ENCODE data around the gene KRT83. TPM values are rescaled to one million over a fixed set of nuclear protein-coding genes. Genes with fewer than 3 reads are reported as not detected.

Gene KRT83
- total and polyA plus RNA-seq, 12 donors = not detected

DNA sequence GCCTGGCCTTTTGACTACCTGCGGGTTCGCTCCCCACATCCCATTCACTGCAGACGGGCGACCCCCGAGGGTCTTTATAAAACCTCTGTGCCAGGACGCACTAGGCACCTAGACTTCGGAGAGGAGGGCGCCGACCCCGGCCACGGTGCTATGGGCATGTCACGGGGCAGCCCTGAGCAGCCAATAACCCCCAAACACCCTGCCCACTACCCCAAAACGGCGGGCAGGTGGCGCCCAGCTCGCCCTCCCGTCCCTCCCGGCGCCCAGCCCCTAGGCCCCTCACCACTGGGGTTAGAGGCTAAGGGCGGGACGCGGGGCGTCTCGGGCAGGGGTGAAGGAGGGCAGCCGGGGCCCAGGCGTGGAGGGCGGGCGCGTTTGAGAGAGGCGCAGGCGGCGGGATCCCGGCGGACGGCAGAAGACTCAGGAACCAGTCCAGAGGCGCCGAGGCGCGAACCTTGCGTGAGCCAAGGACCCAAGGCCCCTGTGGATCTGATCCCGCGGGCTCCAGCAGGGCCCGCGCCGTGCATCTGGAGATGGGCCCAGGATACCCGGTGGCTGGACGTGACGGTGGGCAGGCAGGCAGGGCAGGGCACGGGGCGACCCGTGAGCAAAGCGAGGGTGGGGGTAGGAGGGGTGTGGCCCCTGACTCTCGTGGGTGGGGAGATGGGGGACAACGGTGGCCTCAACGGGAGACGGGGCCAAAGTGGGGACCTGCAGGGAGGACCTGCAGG lies 35.0 kb upstream of the KRT83 start:
- intact Hi-C loops (cut with DNase I) = no loop called here
- Histone ChIP-seq H3K4me3 (no peak overlapping the region), H3K36me3 (replicated peaks in 1 of 2) (no peaks in the 10 kb centered on the region), H3K9me3 (replicated peaks in 1 of 3) (no peaks in the 10 kb centered on the region), H3K27ac (no peak overlapping the region), H3K27me3 (peaks cover 7% of the 10 kb centered on the region), H3K4me1 (replicated peaks in 1 of 2) (no peaks in the 10 kb centered on the region)
- DNase-seq = no peak
- WGBS, 4 donors = 84 to 92% (median 86%) methylated on average over 43 to 56 of the region's 56 CpGs
- TF ChIP-seq, protein P1, sequence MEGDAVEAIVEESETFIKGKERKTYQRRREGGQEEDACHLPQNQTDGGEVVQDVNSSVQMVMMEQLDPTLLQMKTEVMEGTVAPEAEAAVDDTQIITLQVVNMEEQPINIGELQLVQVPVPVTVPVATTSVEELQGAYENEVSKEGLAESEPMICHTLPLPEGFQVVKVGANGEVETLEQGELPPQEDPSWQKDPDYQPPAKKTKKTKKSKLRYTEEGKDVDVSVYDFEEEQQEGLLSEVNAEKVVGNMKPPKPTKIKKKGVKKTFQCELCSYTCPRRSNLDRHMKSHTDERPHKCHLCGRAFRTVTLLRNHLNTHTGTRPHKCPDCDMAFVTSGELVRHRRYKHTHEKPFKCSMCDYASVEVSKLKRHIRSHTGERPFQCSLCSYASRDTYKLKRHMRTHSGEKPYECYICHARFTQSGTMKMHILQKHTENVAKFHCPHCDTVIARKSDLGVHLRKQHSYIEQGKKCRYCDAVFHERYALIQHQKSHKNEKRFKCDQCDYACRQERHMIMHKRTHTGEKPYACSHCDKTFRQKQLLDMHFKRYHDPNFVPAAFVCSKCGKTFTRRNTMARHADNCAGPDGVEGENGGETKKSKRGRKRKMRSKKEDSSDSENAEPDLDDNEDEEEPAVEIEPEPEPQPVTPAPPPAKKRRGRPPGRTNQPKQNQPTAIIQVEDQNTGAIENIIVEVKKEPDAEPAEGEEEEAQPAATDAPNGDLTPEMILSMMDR (IDR thresholded peaks at IDR 0.05) = no peak
- TF ChIP-seq POLR2A (IDR thresholded peaks at IDR 0.05) = no peak

DNA sequence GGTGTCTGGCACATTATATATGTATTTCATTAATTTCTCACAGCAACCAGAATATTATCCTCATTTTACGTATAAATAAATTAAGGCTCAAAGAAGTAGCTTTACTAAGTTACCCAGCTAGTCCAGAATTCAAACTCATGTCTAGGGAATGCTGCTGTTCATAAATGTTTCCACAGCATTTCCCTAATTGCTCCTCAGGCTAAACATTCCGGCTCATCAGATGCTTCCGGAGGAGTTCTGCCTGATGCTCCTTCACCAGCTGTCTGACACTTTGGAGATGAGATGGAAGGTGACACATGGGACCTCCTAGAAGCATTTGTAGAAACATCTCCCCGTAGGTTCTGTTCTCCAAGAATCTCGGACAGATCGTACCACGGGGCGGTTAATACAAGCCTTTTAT lies 34.0 kb upstream of the KRT83 start:
- Histone ChIP-seq H3K4me1 (replicated peaks in 1 of 2) (no peaks in the 10 kb centered on the region), H3K36me3 (replicated peaks in 1 of 2) (no peaks in the 10 kb centered on the region), H3K27ac (no peak overlapping the region), H3K27me3 (peaks cover 7% of the 10 kb centered on the region), H3K4me3 (no peak overlapping the region), H3K9me3 (replicated peaks in 1 of 3) (no peaks in the 10 kb centered on the region)
- TF ChIP-seq, protein P1 (IDR thresholded peaks at IDR 0.05) = no peak
- no peak for TF ChIP-seq POLR2A (IDR thresholded peaks at IDR 0.05)
- intact Hi-C loops (cut with DNase I) = no loop called here
- 92 to 94% (median 93%) methylated on average over 8 of the region's 8 CpGs for WGBS, 4 donors
- no peak for DNase-seq

DNA sequence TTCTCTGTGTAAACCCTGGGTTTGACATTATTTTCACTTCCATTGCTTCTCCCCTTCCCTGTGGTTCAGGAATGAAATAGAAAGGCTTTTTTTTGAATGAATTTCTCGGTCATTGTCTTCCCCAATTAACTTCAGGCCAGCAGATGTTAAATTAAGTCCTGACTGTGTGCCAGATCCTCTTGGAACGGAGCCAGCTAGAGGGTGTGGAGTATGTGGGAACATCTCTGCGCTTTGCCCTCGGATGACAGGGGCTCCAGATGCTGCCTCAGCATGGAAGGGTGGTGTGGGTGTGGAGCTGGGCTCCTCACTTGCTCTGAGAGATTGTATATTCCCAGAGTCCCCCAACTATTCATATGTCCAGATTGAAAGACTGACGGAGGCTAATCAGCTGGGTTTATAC lies 33.0 kb upstream of the KRT83 start:
- DNase-seq = no peak
- TF ChIP-seq, protein P1 (IDR thresholded peaks at IDR 0.05) = no peak

DNA sequence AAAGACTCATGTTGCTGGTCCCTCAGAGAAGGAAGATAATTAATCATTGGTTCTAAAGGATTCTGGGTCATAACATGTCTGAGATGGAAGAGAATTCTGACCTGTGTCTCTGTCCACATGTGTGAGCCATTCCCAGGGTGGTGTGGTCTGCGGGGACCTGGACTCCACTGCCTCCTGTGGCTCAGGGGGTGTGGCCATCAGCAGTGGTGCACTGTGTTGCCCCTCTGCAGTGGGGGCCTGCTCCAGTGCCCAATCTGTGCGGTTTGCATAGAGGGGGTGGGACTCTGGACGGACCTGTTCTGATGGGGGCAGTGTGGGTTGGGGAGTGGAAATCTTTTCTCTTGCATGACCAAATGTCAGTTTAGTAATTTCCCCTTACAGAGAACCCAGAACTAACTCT lies 32.6 kb upstream of the KRT83 start:
- TF ChIP-seq, protein P1 (IDR thresholded peaks at IDR 0.05) = no peak
- TF ChIP-seq POLR2A (IDR thresholded peaks at IDR 0.05) = no peak
- H3K27me3 ChIP-seq = peaks cover 7% of the 10 kb centered on the region
- no peak overlapping the region for H3K4me3 ChIP-seq
- intact Hi-C loops (cut with DNase I) = no loop called here
- H3K4me1 ChIP-seq (replicated peaks in 1 of 2) = no peaks in the 10 kb centered on the region
- H3K9me3 ChIP-seq (replicated peaks in 1 of 3) = no peaks in the 10 kb centered on the region
- 55 to 80% (median 73%) methylated on average over 2 to 3 of the region's 3 CpGs for WGBS, 4 donors
- H3K27ac ChIP-seq = no peak overlapping the region
- no peaks in the 10 kb centered on the region for H3K36me3 ChIP-seq (replicated peaks in 1 of 2)
- no peak for DNase-seq

More for the DNA sequence above, 33.0 kb upstream of the KRT83 start:
- Histone ChIP-seq H3K27me3 (peaks cover 7% of the 10 kb centered on the region), H3K9me3 (replicated peaks in 1 of 3) (no peaks in the 10 kb centered on the region), H3K36me3 (replicated peaks in 1 of 2) (no peaks in the 10 kb centered on the region), H3K4me3 (no peak overlapping the region), H3K27ac (no peak overlapping the region), H3K4me1 (replicated peaks in 1 of 2) (no peaks in the 10 kb centered on the region)
- WGBS, 4 donors = 30 to 46% (median 37%) methylated on average over 5 of the region's 5 CpGs
- intact Hi-C loops (cut with DNase I) = no loop called here
